Left renal cortex interstitium (tissue), 4 donors: ENCODE results near the gene TPST2. TPM values are rescaled to one million over a fixed set of nuclear protein-coding genes. Genes with fewer than 3 reads are reported as not detected.

ENCODE experiments used
- DNase-seq, 4 donors: peaks; one replicate each; pipeline ENCODE4 v3.0.0-alpha.2; 2013; ENCODE audit warnings: low read depth in 4 of 4, low spot score in 2 of 4, missing footprints in 1 of 4
- polyA plus RNA-seq, 4 donors: library from polyadenylated mRNA; unstranded; fragments of 120-200 nt; gene quantifications; one replicate each; pipeline ENCODE4 v1.2.1, GENCODE V29; 2013; ENCODE audit not compliant: insufficient read length in 4 of 4

Gene TPST2
- polyA plus RNA-seq, 4 donors = 26.7 to 32.6 (median 29.1) TPM

DNA sequence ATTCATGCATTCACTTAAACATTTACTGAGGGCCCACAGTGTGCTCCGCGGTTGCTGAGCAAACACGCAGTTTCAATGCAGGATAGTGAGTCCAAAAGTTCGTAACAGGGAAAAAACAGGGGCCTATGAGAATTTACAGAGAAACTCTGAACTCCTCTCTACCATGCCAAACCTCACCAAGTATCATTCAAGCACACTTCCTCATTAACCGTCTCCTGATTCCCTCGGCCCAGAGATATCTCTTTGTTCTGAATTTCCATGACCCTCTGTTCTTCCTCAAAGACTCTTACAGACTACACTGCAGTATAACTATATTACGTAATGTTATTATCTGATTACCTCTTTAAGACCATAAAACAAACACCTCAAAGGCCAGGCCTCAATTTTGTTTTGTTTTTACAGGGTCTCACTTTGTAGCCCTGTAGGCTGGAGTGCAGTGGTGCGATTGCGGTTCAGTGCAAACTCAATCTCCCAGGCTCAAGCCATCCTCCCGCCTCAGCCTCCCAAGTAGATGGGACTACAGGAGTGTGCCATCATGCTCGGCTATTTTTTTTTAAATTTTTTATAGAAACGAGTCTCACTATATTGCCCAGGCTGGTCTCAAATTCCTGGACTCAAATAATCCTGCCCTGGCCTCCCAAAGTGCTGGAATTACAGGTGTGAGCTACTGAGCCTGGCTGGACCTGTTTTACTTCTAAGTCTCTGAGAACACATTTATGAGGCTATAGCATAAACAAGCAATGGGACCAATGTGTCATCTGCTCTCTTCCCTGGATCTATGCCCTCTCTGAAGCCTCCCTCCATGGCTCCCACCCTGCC lies 109.9 kb downstream of the TPST2 start:
- no peak for DNase-seq

DNA sequence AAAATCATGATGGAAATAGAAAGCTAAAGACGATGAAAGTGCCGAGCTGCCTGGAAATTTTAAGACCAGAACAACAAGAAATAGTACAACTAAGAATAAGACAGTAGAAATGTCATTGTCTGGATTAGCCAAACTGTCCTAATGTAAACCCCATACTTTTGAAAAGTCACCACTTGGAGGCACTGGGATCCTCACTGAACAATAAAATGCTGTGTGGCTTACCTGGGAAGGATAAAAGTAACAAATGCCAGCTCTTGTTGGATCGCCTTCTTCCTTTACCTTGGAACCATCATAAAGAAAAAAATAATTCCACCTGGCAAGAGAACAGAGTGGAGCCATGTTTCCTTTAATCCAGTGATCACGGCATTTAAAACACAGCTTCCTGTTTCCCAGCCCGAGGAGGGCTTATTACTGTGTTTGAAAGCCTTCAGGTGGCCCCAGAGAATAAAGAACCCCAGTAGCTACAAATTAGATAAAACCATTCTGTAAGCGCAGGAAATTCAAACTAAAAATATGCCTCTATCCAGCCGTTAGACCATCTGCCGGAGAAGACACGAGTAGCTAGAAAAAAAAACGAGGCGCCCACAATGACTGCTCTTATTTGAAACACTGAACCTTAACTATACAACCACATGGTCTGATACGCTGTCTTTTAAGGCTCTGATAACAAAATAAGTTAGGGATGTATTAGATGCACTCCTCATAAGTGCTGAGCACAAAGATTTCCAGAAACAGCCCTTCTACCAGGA lies 110.7 kb downstream of the TPST2 start:
- no peak for DNase-seq

- DNase-seq = no peak
Observed at GRCh38 chr22:26477341-26477731, 112.6 kb downstream of the TPST2 start.

GRCh38 chr22:26476705-26477340 lies 113.1 kb downstream of the TPST2 start:
- DNase-seq = no peak

GRCh38 chr22:26474682-26475081 lies 115.2 kb downstream of the TPST2 start:
- DNase-seq = no peak

Other genes starting within 250 kb of the TPST2 start
- 1 to 10 TPM; 3.9 to 4.6 (median 4.2) TPM for gene ASPHD2, start 160.9 kb downstream of the TPST2 start, polyA plus RNA-seq
- 10 to 100 TPM; 27.8 to 42.2 (median 36.5) TPM for gene HPS4, start 106.3 kb downstream of the TPST2 start, polyA plus RNA-seq
- gene SRRD, start 106.3 kb downstream of the TPST2 start, polyA plus RNA-seq = 10 to 100 TPM; 27.9 to 32.4 (median 30.6) TPM
- 10 to 100 TPM; 42.9 to 45.2 (median 44.5) TPM for gene TFIP11, start 77.7 kb downstream of the TPST2 start, polyA plus RNA-seq
- under 1 TPM; 0.47 to 0.95 (median 0.78) TPM for gene CRYBB1, start 27.9 kb upstream of the TPST2 start, polyA plus RNA-seq
- not detected for gene CRYBA4, start 31.8 kb upstream of the TPST2 start, polyA plus RNA-seq
- under 1 TPM; 0.14 to 0.69 (median 0.45) TPM for gene MIAT, start 67.5 kb upstream of the TPST2 start, polyA plus RNA-seq